HFFc6 (cell line): ENCODE measurements around the gene ABCA10. TPM values are rescaled to one million over a fixed set of nuclear protein-coding genes. Genes with fewer than 3 reads are reported as not detected.

Experiments
- DNase-seq: peaks from one replicate; pipeline ENCODE4 v3.0.0-alpha.2; 2018
- H3K27ac Mint-ChIP-seq: 2 replicates; pipeline ENCODE4 v1.8.0; 2020; ENCODE audit warnings: mild to moderate bottlenecking, mixed read lengths
- H3K27me3 Mint-ChIP-seq: 2 replicates; pipeline ENCODE4 v1.8.0; 2021; ENCODE audit warnings: mild to moderate bottlenecking, moderate library complexity, mixed read lengths; ENCODE audit not compliant: insufficient read depth
- H3K36me3 Mint-ChIP-seq: 2 replicates; pipeline ENCODE4 v1.8.0; 2021; ENCODE audit warnings: low read depth, mixed read lengths
- H3K4me1 Mint-ChIP-seq: 2 replicates; pipeline ENCODE4 v1.8.0; 2020; ENCODE audit warnings: low read depth, mixed read lengths
- H3K4me3 Mint-ChIP-seq: 2 replicates; pipeline ENCODE4 v1.8.0; 2020; ENCODE audit warnings: mild to moderate bottlenecking, moderate library complexity, mixed read lengths
- H3K9me3 Mint-ChIP-seq: 2 replicates; pipeline ENCODE4 v1.8.0; 2020; ENCODE audit warnings: mild to moderate bottlenecking, mixed read lengths
- CTCF ChIP-seq: fragments of 200-600 bp; sonication (generic); IDR thresholded peaks from 2 replicates; pipeline ENCODE4 v1.5.0; 2021; ENCODE audit warnings: antibody characterized with exemption, mild to moderate bottlenecking
- total RNA-seq, 6 experiments: library from RNA; stranded (reverse); fragmentation: NEBNext Ultra II Directional; extraction: Animal tissue kit (Norgen Biotek cat#: 25700); gene quantifications; 2 replicates in 1 of 6; 3 replicates in 5 of 6; pipeline ENCODE4 v1.2.3, GENCODE V29; 2021

ABCA10 gene
- total RNA-seq, 6 experiments from 2014 or later, result 0.03 to 0.17 (median 0.07) TPM; not detected in 3

- DNase-seq, result no peak
- Mint-ChIP-seq H3K4me1 (peaks cover 19% of the 10 kb centered on the region), H3K4me3 (peak overlapping the region; percentile 46; the same call in 1 of the 2 replicates), H3K36me3 (no peaks in the 10 kb centered on the region), H3K27me3 (no peaks in the 10 kb centered on the region), H3K9me3 (no peaks in the 10 kb centered on the region), H3K27ac (peak overlapping the region; percentile 36; the same call in 1 of the 2 replicates)
- no peak for TF ChIP-seq CTCF
Observed at GRCh38 chr17:69268543-69269014, 40.0 kb upstream of the ABCA10 start.

GRCh38 chr17:69267219-69267618 lies 38.6 kb upstream of the ABCA10 start:
- H3K27me3 Mint-ChIP-seq, result no peaks in the 10 kb centered on the region
- no peak for TF ChIP-seq CTCF
- H3K4me1 Mint-ChIP-seq, result peaks cover 19% of the 10 kb centered on the region
- H3K27ac Mint-ChIP-seq, result no peak overlapping the region
- H3K4me3 Mint-ChIP-seq, result no peak overlapping the region
- no peaks in the 10 kb centered on the region for H3K9me3 Mint-ChIP-seq
- no peak for DNase-seq
- no peaks in the 10 kb centered on the region for H3K36me3 Mint-ChIP-seq

- no peak for TF ChIP-seq CTCF
- Mint-ChIP-seq H3K27me3 (no peaks in the 10 kb centered on the region), H3K27ac (no peak overlapping the region), H3K4me1 (peaks cover 19% of the 10 kb centered on the region), H3K4me3 (no peak overlapping the region), H3K9me3 (no peaks in the 10 kb centered on the region), H3K36me3 (no peaks in the 10 kb centered on the region)
- DNase-seq, result no peak
Observed at GRCh38 chr17:69265873-69266272, 37.2 kb upstream of the ABCA10 start.

GRCh38 chr17:69254187-69254586 lies 25.6 kb upstream of the ABCA10 start:
- Mint-ChIP-seq H3K9me3 (no peaks in the 10 kb centered on the region), H3K4me1 (peaks cover 28% of the 10 kb centered on the region), H3K27ac (0 out of 2 replicates have a peak overlapping the region, but pooled peaks have one; percentile 8), H3K27me3 (no peaks in the 10 kb centered on the region), H3K36me3 (no peaks in the 10 kb centered on the region), H3K4me3 (no peak overlapping the region)
- no peak for TF ChIP-seq CTCF
- no peak for DNase-seq

GRCh38 chr17:69250641-69251040 lies 22.0 kb upstream of the ABCA10 start:
- H3K36me3 Mint-ChIP-seq, result no peaks in the 10 kb centered on the region
- TF ChIP-seq CTCF, result no peak
- no peaks in the 10 kb centered on the region for H3K27me3 Mint-ChIP-seq
- peak overlapping the region; percentile 63 for H3K27ac Mint-ChIP-seq
- no peaks in the 10 kb centered on the region for H3K9me3 Mint-ChIP-seq
- peaks cover 28% of the 10 kb centered on the region for H3K4me1 Mint-ChIP-seq
- peak; percentile 22 for DNase-seq
- H3K4me3 Mint-ChIP-seq, result peak overlapping the region; percentile 77
